ENCODE data around the gene HSPA1L.
"Not testable (repeated sequence)": the region's sequence is repeated elsewhere in the genome, so short reads cannot be mapped to it uniquely, and the experiment has no call there.

The HSPA1L gene

GRCh38 chr6:31815025-31815838 lies at the start of gene HSPA1L, which contains the start of gene HSPA1A:
TSS of gene HSPA1L (minus strand) at chr6:31815283. CDS start at chr6:31811972, 3,311 bp downstream.
TSS of gene HSPA1A (plus strand) at chr6:31815543. CDS start at chr6:31815757, 214 bp downstream.
- peak; percentile 94 for DNase-seq (ENCODE audit: low spot score)

GRCh38 chr6:31864818-31865204 lies 49.7 kb upstream of the HSPA1L start:
- no peak for DNase-seq (ENCODE audit: low spot score)

- not testable (repeated sequence) for DNase-seq (ENCODE audit: low spot score)
These were observed 49.1 kb upstream of the HSPA1L start for GRCh38 chr6:31864123-31864562.

- DNase-seq (ENCODE audit: low spot score), result peak; percentile 100
These were observed 47.5 kb upstream of the HSPA1L start, which contains the start of gene NEU1 for GRCh38 chr6:31862344-31863235. TSS of gene NEU1 (minus strand) at chr6:31862821. CDS start at chr6:31862776, 45 bp downstream.

- no peak for DNase-seq (ENCODE audit: low spot score)
These were observed 46.8 kb upstream of the HSPA1L start for GRCh38 chr6:31861919-31862343.

GRCh38 chr6:31861150-31861549 lies 46.1 kb upstream of the HSPA1L start:
- DNase-seq (ENCODE audit: low spot score), result no peak

GRCh38 chr6:31860349-31860748 lies 45.3 kb upstream of the HSPA1L start:
- no peak for DNase-seq (ENCODE audit: low spot score)

- DNase-seq (ENCODE audit: low spot score), result no peak
These were observed 44.8 kb upstream of the HSPA1L start for GRCh38 chr6:31859923-31860322.

- no peak for DNase-seq (ENCODE audit: low spot score)
These were observed 43.6 kb upstream of the HSPA1L start for GRCh38 chr6:31858707-31859106.

GRCh38 chr6:31857774-31858173 lies 42.7 kb upstream of the HSPA1L start:
- not testable (repeated sequence) for DNase-seq (ENCODE audit: low spot score)

GRCh38 chr6:31851980-31852718 lies 37.1 kb upstream of the HSPA1L start:
- DNase-seq (ENCODE audit: low spot score), result not testable (repeated sequence)

GRCh38 chr6:31851485-31851832 lies 36.4 kb upstream of the HSPA1L start:
- no peak for DNase-seq (ENCODE audit: low spot score)

GRCh38 chr6:31850765-31851484 lies 35.8 kb upstream of the HSPA1L start:
- no peak for DNase-seq (ENCODE audit: low spot score)

- no peak for DNase-seq (ENCODE audit: low spot score)
These were observed 32.3 kb upstream of the HSPA1L start for GRCh38 chr6:31847276-31847978.

- no peak for DNase-seq (ENCODE audit: low spot score)
These were observed 29.4 kb upstream of the HSPA1L start for GRCh38 chr6:31844507-31844906.

- no peak for DNase-seq (ENCODE audit: low spot score)
These were observed 27.0 kb upstream of the HSPA1L start for GRCh38 chr6:31842053-31842452.

- not testable (repeated sequence) for DNase-seq (ENCODE audit: low spot score)
These were observed 24.7 kb upstream of the HSPA1L start for GRCh38 chr6:31839779-31840126.

GRCh38 chr6:31838968-31839367 lies 23.9 kb upstream of the HSPA1L start:
- DNase-seq (ENCODE audit: low spot score), result no peak

- not testable (repeated sequence) for DNase-seq (ENCODE audit: low spot score)
These were observed 23.1 kb upstream of the HSPA1L start for GRCh38 chr6:31838114-31838553.

GRCh38 chr6:31837369-31838113 lies 22.5 kb upstream of the HSPA1L start:
- DNase-seq (ENCODE audit: low spot score), result no peak

All from kidney capillary endothelial cell (primary cell).